Measurements from ENCODE around the gene NAA50. TPM values are rescaled to one million over a fixed set of nuclear protein-coding genes. Genes with fewer than 3 reads are reported as not detected.

Gene NAA50
- total RNA-seq, result 100 to 1,000 TPM in 3 of 7 donors, 10 to 100 TPM in 4; 55.1 to 114 (median 99.5) TPM
- polyA plus RNA-seq, result 10 to 100 TPM; 41.1 to 62.5 TPM
- long read RNA-seq, donor 1, full-length matches to known transcripts, result 40 of 55 reads
- long read RNA-seq, donor 1, partial matches to known transcripts, result 12 of 55 reads
- long read RNA-seq, donor 1, other reads (novel, unspliced or antisense), result 3 of 55 reads
- long read RNA-seq, donor 2, full-length matches to known transcripts, result 49 of 117 reads
- long read RNA-seq, donor 2, partial matches to known transcripts, result 68 of 117 reads
- long read RNA-seq, donor 2, other reads (novel, unspliced or antisense), result 0 of 117 reads
- long read RNA-seq, donor 3, full-length matches to known transcripts, result 108 of 117 reads
- long read RNA-seq, donor 3, partial matches to known transcripts, result 3 of 117 reads
- long read RNA-seq, donor 3, other reads (novel, unspliced or antisense), result 6 of 117 reads

DNA sequence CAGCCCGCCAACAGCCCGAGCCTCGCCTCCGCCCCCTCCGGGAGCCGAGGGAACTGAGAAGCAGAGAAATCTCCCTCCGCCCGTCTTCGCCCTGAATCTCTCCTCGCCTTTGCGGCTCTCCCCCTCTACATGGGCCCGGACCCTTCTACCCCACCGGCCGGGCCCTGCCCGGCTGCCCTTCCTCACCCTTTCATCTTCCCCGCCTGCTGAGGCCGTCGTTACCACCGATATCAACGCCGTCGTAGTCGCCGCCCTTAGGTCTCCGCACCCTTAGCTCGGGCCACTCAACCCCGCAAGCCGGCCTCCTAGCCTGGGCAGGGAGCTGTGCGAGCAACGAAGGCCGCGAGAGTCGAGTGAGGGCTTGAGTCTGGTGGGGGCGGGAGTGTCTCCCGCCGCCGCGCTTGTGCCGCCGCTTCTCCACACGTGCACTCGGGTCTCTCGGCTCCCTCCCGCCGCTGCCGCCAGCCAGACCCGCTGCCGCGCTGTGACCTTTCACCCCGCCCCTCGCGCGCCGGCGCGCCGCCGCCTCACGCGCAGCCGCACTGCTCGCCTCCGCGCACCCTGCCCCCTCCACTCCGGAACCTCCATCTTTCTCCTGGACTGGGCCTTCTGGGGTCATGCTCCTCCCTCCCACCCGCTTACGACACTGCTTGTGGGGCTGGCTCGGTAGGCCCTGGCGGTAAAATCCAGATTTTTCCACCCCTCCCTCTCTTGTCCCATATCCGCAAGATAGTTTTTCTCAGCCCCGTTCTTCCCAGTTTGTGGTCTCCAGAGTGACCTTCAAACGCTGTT, at the start of gene NAA50:
TSS of gene NAA50 (minus strand) at position 494 of the 792 bp plus-strand sequence. CDS start at position 194, 300 bp downstream.
- 0 to 1% (median 1%) methylated on average over 58 to 72 of the region's 72 CpGs for WGBS, 3 donors
- Histone ChIP-seq H3K36me3 (no peaks in the 10 kb centered on the region), H3K27me3 (no peaks in the 10 kb centered on the region), H3K27ac (peak within 1 kb of the TSS; percentile 80 to 99), H3K4me1 (ENCODE audit: insufficient read depth) (peaks cover 7% of the 10 kb centered on the region), H3K4me3 (peak within 1 kb of the TSS; percentile 91), H3K9me3 (no peaks in the 10 kb centered on the region)
- peak; percentile 85 for TF ChIP-seq POLR2A (IDR thresholded peaks at IDR 0.05)
- no peak for TF ChIP-seq EP300 (IDR thresholded peaks at IDR 0.05)
- TF ChIP-seq, protein P1, sequence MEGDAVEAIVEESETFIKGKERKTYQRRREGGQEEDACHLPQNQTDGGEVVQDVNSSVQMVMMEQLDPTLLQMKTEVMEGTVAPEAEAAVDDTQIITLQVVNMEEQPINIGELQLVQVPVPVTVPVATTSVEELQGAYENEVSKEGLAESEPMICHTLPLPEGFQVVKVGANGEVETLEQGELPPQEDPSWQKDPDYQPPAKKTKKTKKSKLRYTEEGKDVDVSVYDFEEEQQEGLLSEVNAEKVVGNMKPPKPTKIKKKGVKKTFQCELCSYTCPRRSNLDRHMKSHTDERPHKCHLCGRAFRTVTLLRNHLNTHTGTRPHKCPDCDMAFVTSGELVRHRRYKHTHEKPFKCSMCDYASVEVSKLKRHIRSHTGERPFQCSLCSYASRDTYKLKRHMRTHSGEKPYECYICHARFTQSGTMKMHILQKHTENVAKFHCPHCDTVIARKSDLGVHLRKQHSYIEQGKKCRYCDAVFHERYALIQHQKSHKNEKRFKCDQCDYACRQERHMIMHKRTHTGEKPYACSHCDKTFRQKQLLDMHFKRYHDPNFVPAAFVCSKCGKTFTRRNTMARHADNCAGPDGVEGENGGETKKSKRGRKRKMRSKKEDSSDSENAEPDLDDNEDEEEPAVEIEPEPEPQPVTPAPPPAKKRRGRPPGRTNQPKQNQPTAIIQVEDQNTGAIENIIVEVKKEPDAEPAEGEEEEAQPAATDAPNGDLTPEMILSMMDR (IDR thresholded peaks at IDR 0.05), result peak in 1 of 3 donors; percentile 18
- peak; percentile 94 to 97 (median 96) for DNase-seq
- intact Hi-C loops (cut with DNase I), result loop anchor here in 1 of 4 donors (2.0 to 5.0 kb wide), 3 partner anchors 49 to 1401 kb away; partner anchors contain the start of genes ATG3, SLC35A5, USF3 and ZBTB20

DNA sequence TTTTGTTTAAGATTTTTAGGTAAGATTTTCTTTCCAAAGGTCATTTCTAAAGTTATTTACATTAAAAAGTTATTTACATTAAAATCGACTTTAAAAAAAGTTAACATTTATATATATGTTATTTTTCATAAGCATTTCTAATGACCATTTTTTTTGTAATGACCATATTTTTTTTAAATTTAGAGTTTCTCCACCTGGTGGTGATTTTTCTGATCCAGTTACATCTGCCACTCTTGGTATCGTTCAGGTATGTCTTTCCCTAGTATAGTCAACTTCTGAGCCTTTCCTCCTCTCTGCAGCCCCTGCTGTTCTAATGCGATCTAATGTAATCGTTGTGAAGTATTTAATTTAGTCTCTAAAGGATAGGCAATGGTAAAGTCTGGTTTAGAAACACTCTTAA, 49.6 kb upstream of the NAA50 start:
- 86 to 92% (median 87%) methylated on average over 4 of the region's 4 CpGs for WGBS, 3 donors
- H3K36me3 ChIP-seq, result no peaks in the 10 kb centered on the region
- intact Hi-C loops (cut with DNase I), result no loop called here

DNA sequence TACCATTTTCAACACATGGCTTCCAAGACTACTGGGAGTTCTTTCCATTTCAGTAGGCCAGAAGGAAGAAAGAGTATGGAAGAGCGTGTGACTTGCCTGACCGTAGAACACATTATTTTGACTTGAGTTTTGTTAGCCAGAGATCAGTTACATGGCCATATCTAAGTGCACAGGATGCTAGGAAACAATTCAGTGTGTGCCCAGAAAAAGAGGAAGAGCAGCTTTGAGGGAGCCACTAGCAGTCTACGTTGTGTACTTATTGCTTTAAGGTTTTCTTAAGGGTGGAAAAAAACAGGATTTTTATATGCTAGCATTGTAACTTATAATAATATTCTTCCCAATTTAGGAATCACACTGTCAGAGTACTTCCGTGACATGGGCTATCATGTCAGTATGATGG, 48.5 kb upstream of the NAA50 start:
- H3K27ac ChIP-seq, result no peak overlapping the region
- H3K4me3 ChIP-seq, result no peak overlapping the region
- no peaks in the 10 kb centered on the region for H3K36me3 ChIP-seq
- intact Hi-C loops (cut with DNase I), result no loop called here
- TF ChIP-seq, protein P1 (IDR thresholded peaks at IDR 0.05), result no peak
- TF ChIP-seq EP300 (IDR thresholded peaks at IDR 0.05) (no peak), POLR2A (IDR thresholded peaks at IDR 0.05) (no peak)
- H3K27me3 ChIP-seq, result no peaks in the 10 kb centered on the region
- WGBS, 3 donors, result 88 to 95% (median 95%) methylated on average over 4 of the region's 4 CpGs
- no peaks in the 10 kb centered on the region for H3K4me1 ChIP-seq (ENCODE audit: insufficient read depth)
- H3K9me3 ChIP-seq, result no peaks in the 10 kb centered on the region
- DNase-seq, result no peak

More for the DNA sequence above, 49.6 kb upstream of the NAA50 start:
- TF ChIP-seq, protein P1 (IDR thresholded peaks at IDR 0.05), result no peak
- TF ChIP-seq POLR2A (IDR thresholded peaks at IDR 0.05) (no peak), EP300 (IDR thresholded peaks at IDR 0.05) (no peak)
- H3K4me3 ChIP-seq, result no peak overlapping the region
- H3K9me3 ChIP-seq, result no peaks in the 10 kb centered on the region
- H3K27me3 ChIP-seq, result no peaks in the 10 kb centered on the region
- no peak for DNase-seq
- H3K4me1 ChIP-seq (ENCODE audit: insufficient read depth), result no peaks in the 10 kb centered on the region
- H3K27ac ChIP-seq, result no peak overlapping the region

DNA sequence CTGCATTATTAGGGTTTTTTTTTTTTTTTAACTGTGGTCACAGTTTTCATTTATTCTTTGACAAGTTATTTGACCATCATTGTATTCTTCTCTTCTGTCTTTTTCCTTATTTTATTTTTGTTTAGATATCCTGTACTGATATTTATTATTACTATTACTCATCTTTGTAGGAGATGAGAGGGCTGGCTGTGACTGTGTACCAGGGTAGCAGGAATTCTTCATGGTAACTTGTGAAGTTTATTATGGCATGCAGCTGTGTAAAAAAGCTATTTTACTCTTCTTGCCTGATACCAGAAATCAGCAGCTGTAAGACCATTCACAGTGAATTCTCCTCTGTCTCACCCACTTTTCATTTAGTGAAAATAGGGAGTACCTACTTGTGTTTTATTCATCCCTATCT, 45.3 kb upstream of the NAA50 start:
- no peaks in the 10 kb centered on the region for H3K36me3 ChIP-seq
- no peak overlapping the region for H3K27ac ChIP-seq
- no peak overlapping the region for H3K4me3 ChIP-seq
- no peak for DNase-seq
- H3K4me1 ChIP-seq (ENCODE audit: insufficient read depth), result no peaks in the 10 kb centered on the region
- intact Hi-C loops (cut with DNase I), result no loop called here
- TF ChIP-seq, protein P1 (IDR thresholded peaks at IDR 0.05), result no peak
- TF ChIP-seq POLR2A (IDR thresholded peaks at IDR 0.05) (no peak), EP300 (IDR thresholded peaks at IDR 0.05) (no peak)
- H3K27me3 ChIP-seq, result no peaks in the 10 kb centered on the region
- no peaks in the 10 kb centered on the region for H3K9me3 ChIP-seq

Measured in ovary (tissue), 10 donors.